ENCODE results near the gene TEX261. TPM values are rescaled to one million over a fixed set of nuclear protein-coding genes. Genes with fewer than 3 reads are reported as not detected.
"Not testable (repeated sequence)": the region's sequence is repeated elsewhere in the genome, so short reads cannot be mapped to it uniquely, and the experiment has no call there.

TEX261 gene
- total RNA-seq, 1 donor from 2014 or later, result 29.0 TPM

GRCh38 chr2:71001981-71002570 lies 7.4 kb upstream of the TEX261 start:
- intact Hi-C loops (cut with DNase I), result loop anchor here (5.0 kb wide), 1 partner anchor 35 kb away; no protein-coding TSS in a partner anchor
- Histone ChIP-seq H3K9me3 (no peaks in the 10 kb centered on the region), H3K36me3 (no peaks in the 10 kb centered on the region), H3K27me3 (no peaks in the 10 kb centered on the region), H3K27ac (no peak overlapping the region), H3K4me3 (no peak overlapping the region), H3K4me1 (peaks cover 7% of the 10 kb centered on the region)
- no peak for TF ChIP-seq POLR2A (IDR thresholded peaks at IDR 0.05)
- TF ChIP-seq POLR2AphosphoS5 (IDR thresholded peaks at IDR 0.05; ENCODE audit: insufficient read depth in 1 of 2, low read depth in 1 of 2), result no peak
- no peak for TF ChIP-seq CTCF (IDR thresholded peaks at IDR 0.05)
- no peak for DNase-seq (ENCODE audit: extremely low spot score in 2 of 2)

- Histone ChIP-seq H3K36me3 (no peaks in the 10 kb centered on the region), H3K9me3 (no peaks in the 10 kb centered on the region), H3K27me3 (no peaks in the 10 kb centered on the region), H3K27ac (no peak overlapping the region), H3K4me1 (peaks cover 7% of the 10 kb centered on the region), H3K4me3 (no peak overlapping the region)
- intact Hi-C loops (cut with DNase I), result loop anchor here (5.0 kb wide), 1 partner anchor 34 kb away; no protein-coding TSS in a partner anchor
- DNase-seq (ENCODE audit: extremely low spot score in 2 of 2), result no peak
- TF ChIP-seq POLR2AphosphoS5 (IDR thresholded peaks at IDR 0.05; ENCODE audit: insufficient read depth in 1 of 2, low read depth in 1 of 2), result no peak
- no peak for TF ChIP-seq CTCF (IDR thresholded peaks at IDR 0.05)
- no peak for TF ChIP-seq POLR2A (IDR thresholded peaks at IDR 0.05)
Measured at GRCh38 chr2:71001592-71001927, 6.9 kb upstream of the TEX261 start.

- Histone ChIP-seq H3K4me1 (peaks cover 8% of the 10 kb centered on the region), H3K4me3 (peak overlapping the region in 1 of 2 donors; percentile 35), H3K36me3 (no peaks in the 10 kb centered on the region), H3K27me3 (no peaks in the 10 kb centered on the region), H3K9me3 (no peaks in the 10 kb centered on the region), H3K27ac (no peak overlapping the region)
- DNase-seq (ENCODE audit: extremely low spot score in 2 of 2), result peak in 1 of 2 donors; percentile 85
- intact Hi-C loops (cut with DNase I), result loop anchor here (5.0 kb wide), 1 partner anchor 34 kb away; no protein-coding TSS in a partner anchor
- no peak for TF ChIP-seq POLR2A (IDR thresholded peaks at IDR 0.05)
- TF ChIP-seq CTCF (IDR thresholded peaks at IDR 0.05), result peak; percentile 70 to 82 (median 77)
Measured at GRCh38 chr2:71000780-71001591, 6.3 kb upstream of the TEX261 start.

- not testable (repeated sequence) for H3K36me3 ChIP-seq; H3K27ac ChIP-seq; H3K9me3 ChIP-seq; H3K4me3 ChIP-seq; H3K27me3 ChIP-seq; DNase-seq (ENCODE audit: extremely low spot score in 2 of 2)
- peaks cover 17% of the 10 kb centered on the region for H3K4me1 ChIP-seq
- intact Hi-C loops (cut with DNase I), result loop anchor here (5.0 kb wide), 1 partner anchor 33 kb away; no protein-coding TSS in a partner anchor
Measured at GRCh38 chr2:70999931-71000330, 5.3 kb upstream of the TEX261 start.

GRCh38 chr2:70999362-70999761 lies 4.7 kb upstream of the TEX261 start:
- intact Hi-C loops (cut with DNase I), result no loop called here
- Histone ChIP-seq H3K36me3 (no peaks in the 10 kb centered on the region), H3K27ac (no peak overlapping the region), H3K4me3 (no peak overlapping the region), H3K9me3 (no peaks in the 10 kb centered on the region), H3K27me3 (no peaks in the 10 kb centered on the region), H3K4me1 (peaks cover 17% of the 10 kb centered on the region)
- TF ChIP-seq POLR2AphosphoS5 (IDR thresholded peaks at IDR 0.05; ENCODE audit: insufficient read depth in 1 of 2, low read depth in 1 of 2), result no peak
- no peak for TF ChIP-seq CTCF (IDR thresholded peaks at IDR 0.05)
- no peak for TF ChIP-seq POLR2A (IDR thresholded peaks at IDR 0.05)
- DNase-seq (ENCODE audit: extremely low spot score in 2 of 2), result no peak

- H3K27ac ChIP-seq; DNase-seq (ENCODE audit: extremely low spot score in 2 of 2); intact Hi-C loops (cut with DNase I); H3K4me3 ChIP-seq; H3K27me3 ChIP-seq; H3K9me3 ChIP-seq; H3K36me3 ChIP-seq: not testable (repeated sequence)
- H3K4me1 ChIP-seq, result peaks cover 20% of the 10 kb centered on the region
Measured at GRCh38 chr2:70998885-70999284, 4.2 kb upstream of the TEX261 start.
